H9 (cell line): ENCODE results near the gene NUP43. TPM values are rescaled to one million over a fixed set of nuclear protein-coding genes. Genes with fewer than 3 reads are reported as not detected.
"Not testable (repeated sequence)": the region's sequence is repeated elsewhere in the genome, so short reads cannot be mapped to it uniquely, and the experiment has no call there.

Experiments
- DNase-seq: peaks from one replicate; pipeline ENCODE4 v3.0.0-alpha.2; 2017
- H2AFZ ChIP-seq: one replicate; pipeline ENCODE4 v1.6.1; 2013; ENCODE audit warnings: mild to moderate bottlenecking, low read length, control low read depth, moderate library complexity
- H2AK5ac ChIP-seq: 2 replicates; pipeline ENCODE4 v1.6.1; 2013; ENCODE audit warnings: low read length, control low read depth, mixed read lengths; ENCODE audit not compliant: insufficient read length
- H2BK120ac ChIP-seq: one replicate; pipeline ENCODE4 v1.6.1; 2013; ENCODE audit warnings: low read depth, mild to moderate bottlenecking, low read length, control low read depth, inconsistent platforms; ENCODE audit not compliant: poor library complexity, severe bottlenecking
- H2BK12ac ChIP-seq: 2 replicates; pipeline ENCODE4 v1.6.1; 2013; ENCODE audit warnings: low read length, control low read depth, mixed read lengths, low read depth; ENCODE audit not compliant: insufficient read length
- H2BK15ac ChIP-seq: 2 replicates; pipeline ENCODE4 v1.6.1; 2013; ENCODE audit warnings: low read depth, low read length, control low read depth
- H2BK20ac ChIP-seq: one replicate; pipeline ENCODE4 v1.6.1; 2013; ENCODE audit warnings: low read depth, mild to moderate bottlenecking, low read length, control low read depth, inconsistent platforms; ENCODE audit not compliant: poor library complexity, severe bottlenecking
- H2BK5ac ChIP-seq: 2 replicates; pipeline ENCODE4 v1.6.1; 2013; ENCODE audit warnings: low read length, control low read depth, mixed read lengths; ENCODE audit not compliant: insufficient read length
- H3K14ac ChIP-seq: 2 replicates; pipeline ENCODE4 v1.6.1; 2013; ENCODE audit warnings: low read length, control low read depth; ENCODE audit not compliant: insufficient read depth
- H3K18ac ChIP-seq: 2 replicates; pipeline ENCODE4 v1.6.1; 2013; ENCODE audit warnings: low read depth, mild to moderate bottlenecking, mixed read lengths, low read length, control low read depth; ENCODE audit not compliant: insufficient read length
- H3K23ac ChIP-seq: 2 replicates; pipeline ENCODE4 v1.6.1; 2013; ENCODE audit warnings: low read length, control low read depth, mixed read lengths, low read depth; ENCODE audit not compliant: insufficient read length
- H3K23me2 ChIP-seq: 2 replicates; pipeline ENCODE4 v1.6.1; 2013; ENCODE audit warnings: low read depth, mild to moderate bottlenecking, mixed read lengths, low read length, control low read depth; ENCODE audit not compliant: insufficient read length, poor library complexity, severe bottlenecking
- H3K27ac ChIP-seq: 2 replicates; pipeline ENCODE4 v1.5.1; 2013; ENCODE audit warnings: low read length, control low read depth, mixed read lengths, low read depth; ENCODE audit not compliant: insufficient read length
- H3K27me3 ChIP-seq: 2 replicates; pipeline ENCODE4 v1.6.1; 2013; ENCODE audit warnings: low read length, control low read depth, inconsistent platforms; ENCODE audit not compliant: insufficient read depth
- H3K4ac ChIP-seq: 2 replicates; pipeline ENCODE4 v1.6.1; 2013; ENCODE audit warnings: low read depth, mild to moderate bottlenecking, control low read depth, inconsistent platforms, low read length, moderate library complexity
- H3K4me1 ChIP-seq: 2 replicates; pipeline ENCODE4 v1.6.1; 2013; ENCODE audit warnings: low read length, control low read depth, inconsistent platforms; ENCODE audit not compliant: insufficient read depth
- H3K4me2 ChIP-seq: 2 replicates; pipeline ENCODE4 v1.6.1; 2013; ENCODE audit warnings: low read length, control low read depth, mixed read lengths; ENCODE audit not compliant: insufficient read length, insufficient read depth
- H3K56ac ChIP-seq: 2 replicates; pipeline ENCODE4 v1.6.1; 2013; ENCODE audit warnings: low read depth, mild to moderate bottlenecking, mixed read lengths, low read length, control low read depth; ENCODE audit not compliant: insufficient read length
- H3K79me1 ChIP-seq: 2 replicates; pipeline ENCODE4 v1.6.1; 2013; ENCODE audit warnings: low read depth, mild to moderate bottlenecking, moderate library complexity, low read length, control low read depth, inconsistent platforms; ENCODE audit not compliant: insufficient read depth, poor library complexity, severe bottlenecking
- H3K79me2 ChIP-seq: 2 replicates; pipeline ENCODE4 v1.6.1; 2013; ENCODE audit warnings: low read length, control low read depth, inconsistent platforms; ENCODE audit not compliant: insufficient read depth
- H3K9ac ChIP-seq: 2 replicates; pipeline ENCODE4 v1.6.1; 2013; ENCODE audit warnings: low read length, control low read depth, mixed read lengths; ENCODE audit not compliant: insufficient read length; ENCODE audit errors: extremely low read depth
- H3K9me3 ChIP-seq: one replicate; pipeline ENCODE4 v1.6.1; 2013; ENCODE audit warnings: low read depth, low read length, inconsistent platforms; ENCODE audit not compliant: control insufficient read depth
- H3T11ph ChIP-seq: one replicate; pipeline ENCODE4 v1.6.1; 2013; ENCODE audit warnings: mild to moderate bottlenecking, low read length, control low read depth, inconsistent platforms
- H4K20me1 ChIP-seq: one replicate; pipeline ENCODE4 v1.6.1; 2013; ENCODE audit not compliant: control insufficient read depth, insufficient read length, insufficient read depth
- H4K5ac ChIP-seq: 2 replicates; pipeline ENCODE4 v1.6.1; 2013; ENCODE audit warnings: low read depth, mild to moderate bottlenecking, mixed read lengths, low read length, control low read depth; ENCODE audit not compliant: insufficient read length
- H4K8ac ChIP-seq: replicated peaks from 2 replicates; pipeline ENCODE4 v1.6.1; 2013; ENCODE audit warnings: low read length, control low read depth, mixed read lengths, low read depth; ENCODE audit not compliant: insufficient read length
- H4K91ac ChIP-seq: 2 replicates; pipeline ENCODE4 v1.6.1; 2013; ENCODE audit warnings: low read depth, mild to moderate bottlenecking, moderate library complexity, mixed read lengths, low read length, control low read depth; ENCODE audit not compliant: insufficient read length
- H3K27ac Mint-ChIP-seq, 3 experiments: 2 replicates in 2 of 3; 3 replicates in 1 of 3; pipeline ENCODE4 v1.8.0; 2020 to 2021; ENCODE audit warnings: mixed read lengths in 3 of 3, mild to moderate bottlenecking in 1 of 3, moderate library complexity in 1 of 3
- H3K27me3 Mint-ChIP-seq: 2 replicates; pipeline ENCODE4 v1.8.0; 2021; ENCODE audit warnings: low read depth, mild to moderate bottlenecking, moderate library complexity, mixed read lengths
- H3K36me3 Mint-ChIP-seq, 3 experiments: 2 replicates in 2 of 3; 3 replicates in 1 of 3; pipeline ENCODE4 v1.8.0; 2020 to 2021; ENCODE audit warnings: low read depth in 3 of 3, mixed read lengths in 3 of 3; ENCODE audit not compliant: insufficient read depth in 1 of 3
- H3K4me1 Mint-ChIP-seq, 2 experiments: 2 replicates each; pipeline ENCODE4 v1.8.0; 2020; ENCODE audit warnings: mixed read lengths in 2 of 2
- H3K4me3 Mint-ChIP-seq, 2 experiments: 2 replicates in 1 of 2; 3 replicates in 1 of 2; pipeline ENCODE4 v1.8.0; 2020 to 2021; ENCODE audit warnings: mild to moderate bottlenecking in 2 of 2, mixed read lengths in 2 of 2, moderate library complexity in 1 of 2
- H3K9me3 Mint-ChIP-seq, 2 experiments: 2 replicates in 1 of 2; 3 replicates in 1 of 2; pipeline ENCODE4 v1.8.0; 2020; ENCODE audit warnings: mild to moderate bottlenecking in 2 of 2, mixed read lengths in 2 of 2, moderate library complexity in 1 of 2
- WGBS: extraction: QIAGEN DNeasy Blood & Tissue Kit; methylation state at CpG from one replicate; pipeline ENCODE4 v1.1.7; 2013; ENCODE audit warnings: missing lambda C conversion rate, low lambda C conversion rate, mixed read lengths; ENCODE audit not compliant: insufficient read length; ENCODE audit errors: extremely low coverage; 5-methylcytosine and 5-hydroxymethylcytosine counted together
- total RNA-seq: library from RNA; stranded (reverse); gene quantifications from 2 replicates; pipeline ENCODE4 v1.2.1, GENCODE V29; 2021

The NUP43 gene
- total RNA-seq, 1 experiment from 2014 or later, result 92.1 TPM

GRCh38 chr6:149745252-149745651 is 1.1 kb downstream of the NUP43 start:
- H3K4me1 ChIP-seq, H3K9me3 ChIP-seq, H3T11ph ChIP-seq, H2BK20ac ChIP-seq, H3K9ac ChIP-seq, H3K56ac ChIP-seq, H4K8ac ChIP-seq, DNase-seq, H4K5ac ChIP-seq, H3K27ac ChIP-seq, H3K23ac ChIP-seq, H3K27me3 Mint-ChIP-seq, H2BK120ac ChIP-seq, H2BK5ac ChIP-seq, H3K9me3 Mint-ChIP-seq, H4K20me1 ChIP-seq, H2AK5ac ChIP-seq, H2BK12ac ChIP-seq, H3K79me1 ChIP-seq, H2AFZ ChIP-seq, H3K14ac ChIP-seq, H2BK15ac ChIP-seq, H4K91ac ChIP-seq, H3K79me2 ChIP-seq, H3K27me3 ChIP-seq, H3K4ac ChIP-seq, H3K23me2 ChIP-seq, H3K18ac ChIP-seq: not testable (repeated sequence)
- Mint-ChIP-seq H3K36me3 (peaks cover 8 to 36% (median 32%) of the 10 kb centered on the region in 3 experiments; a peak in 6 of 7 replicates), H3K4me3 (peak overlapping the region; percentile 95 to 96), H3K27ac (peak overlapping the region in 2 of 3 experiments; percentile 27 to 57; a peak in 2 of 7 replicates), H3K4me1 (peaks cover 12 to 13% of the 10 kb centered on the region in 2 experiments)
- H3K4me2 ChIP-seq, result peak overlapping the region; percentile 76
- WGBS, result no CpG with 5 or more reads among the region's 10 CpGs
